NCI-H2107 treated with DMSO at 0.1 percent for 48 hours (cell line): ENCODE results near the gene PHGDH.
A peak's percentile ranks its signal among the peaks of the same experiment; 100 is the strongest.
"Not testable (repeated sequence)": the region's sequence is repeated elsewhere in the genome, so short reads cannot be mapped to it uniquely, and the experiment has no call there.

Experiments used
- DNase-seq: peaks from one replicate; lab custom pipeline; 2025; ENCODE audit not compliant: unreplicated experiment; lab: John Stamatoyannopoulos, UW

The PHGDH gene

GRCh38 chr1:119786473-119787050 is 74.8 kb downstream of the PHGDH start:
- not testable (repeated sequence) for DNase-seq

- DNase-seq = peak; percentile 16
Measured at GRCh38 chr1:119787776-119788175, 76.0 kb downstream of the PHGDH start.

DNA sequence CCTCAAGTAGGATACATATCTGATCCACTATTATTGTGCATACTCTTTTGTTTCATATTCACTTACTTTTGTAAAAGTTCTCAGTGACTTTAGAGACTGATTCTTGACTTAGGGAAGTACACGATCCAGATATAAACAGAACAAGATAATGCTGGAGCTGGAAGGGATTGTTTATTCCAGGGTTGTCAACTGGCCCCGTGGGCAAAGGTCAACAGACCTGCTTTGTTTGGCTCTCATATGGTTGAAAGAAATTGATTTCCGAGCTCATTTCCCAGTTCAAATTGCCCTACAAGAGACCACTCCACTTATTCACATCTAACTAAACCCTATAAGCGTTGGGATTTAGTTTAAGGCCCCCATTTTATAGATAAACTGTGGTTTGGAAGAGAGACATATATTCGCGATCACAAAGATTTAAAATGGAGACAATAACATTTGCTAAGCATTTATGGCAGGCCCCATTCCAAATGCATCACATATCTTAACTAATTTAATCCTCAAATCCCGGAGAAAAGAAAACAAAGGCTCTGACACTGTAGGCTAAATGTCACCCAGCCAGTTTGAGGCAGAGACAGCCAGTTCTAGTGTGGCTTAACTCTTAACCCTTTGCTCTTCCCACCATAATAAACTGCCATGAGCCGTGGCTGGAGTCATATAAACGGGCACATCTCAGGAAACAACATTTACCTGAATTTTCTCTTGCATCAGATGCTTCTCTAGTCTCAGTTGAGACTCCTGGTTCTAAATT is 78.9 kb downstream of the PHGDH start:
- no peak for DNase-seq

DNA sequence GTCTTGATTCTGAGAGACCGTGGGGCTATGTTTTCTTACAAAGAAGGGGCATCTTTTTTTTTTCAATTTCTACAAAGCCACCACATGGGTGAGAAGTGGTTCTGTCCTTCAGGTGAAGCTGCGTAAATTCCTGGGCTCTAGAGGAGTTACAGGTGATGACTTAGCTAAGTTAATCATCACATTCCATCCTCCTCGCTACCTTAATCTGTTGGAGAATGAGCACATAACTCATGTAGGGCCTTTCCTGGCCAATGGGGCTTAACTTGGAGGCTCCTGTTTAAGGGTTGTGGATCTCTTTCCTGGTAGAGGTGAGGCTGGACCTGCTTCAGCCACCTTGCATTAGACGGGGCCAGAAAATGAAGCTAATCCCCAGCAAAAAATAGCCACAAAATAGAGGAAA is 79.6 kb downstream of the PHGDH start:
- DNase-seq = no peak
